Cerebellar nuclear complex (tissue), 1 donor: ENCODE results near the gene EBI3.
A peak's percentile ranks its signal among the peaks of the same experiment; 100 is the strongest.
"Not testable (repeated sequence)": the region's sequence is repeated elsewhere in the genome, so short reads cannot be mapped to it uniquely, and the experiment has no call there.

Source experiments
- DNase-seq, 2 experiments: peaks; one replicate each; lab custom pipeline; 2025; lab: John Stamatoyannopoulos, UW

The EBI3 gene

DNA sequence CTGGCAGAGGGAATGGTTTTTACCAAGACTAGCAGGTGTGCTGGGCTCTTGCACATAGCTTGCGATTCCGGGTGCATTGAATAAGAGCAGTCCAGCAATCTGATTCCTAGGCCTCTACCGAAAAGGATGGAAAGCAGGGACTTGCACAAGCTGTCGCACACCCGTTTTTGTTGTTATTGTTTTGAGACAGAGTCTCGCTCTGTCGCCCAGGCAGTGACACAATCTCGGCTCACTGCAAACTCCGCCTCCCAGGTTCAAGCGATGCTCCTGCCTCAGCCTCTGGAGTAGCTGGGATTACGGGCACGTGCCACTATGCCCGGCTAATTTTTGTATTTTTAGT is 5.5 kb downstream of the EBI3 start:
- DNase-seq: no peak

DNA sequence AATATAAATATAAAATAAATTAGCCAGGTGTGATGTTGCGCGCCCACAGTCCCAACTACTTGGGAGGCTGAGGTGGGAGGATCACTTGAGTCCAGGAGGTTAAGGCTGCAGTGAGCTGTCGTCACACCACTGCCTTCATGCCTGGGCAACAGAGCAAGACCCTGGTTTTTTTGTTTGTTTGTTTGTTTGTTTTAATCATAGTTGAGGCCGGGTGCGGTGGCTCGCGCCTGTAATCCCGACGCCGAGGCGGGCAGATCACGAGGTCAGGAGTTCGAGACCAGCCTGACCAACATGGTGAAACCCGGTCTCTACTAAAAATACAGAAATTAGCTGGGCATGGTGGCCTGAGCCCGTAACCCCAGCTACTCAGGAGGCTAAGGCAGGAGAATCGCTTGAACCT is 8.2 kb downstream of the EBI3 start:
- DNase-seq: not testable (repeated sequence)

DNA sequence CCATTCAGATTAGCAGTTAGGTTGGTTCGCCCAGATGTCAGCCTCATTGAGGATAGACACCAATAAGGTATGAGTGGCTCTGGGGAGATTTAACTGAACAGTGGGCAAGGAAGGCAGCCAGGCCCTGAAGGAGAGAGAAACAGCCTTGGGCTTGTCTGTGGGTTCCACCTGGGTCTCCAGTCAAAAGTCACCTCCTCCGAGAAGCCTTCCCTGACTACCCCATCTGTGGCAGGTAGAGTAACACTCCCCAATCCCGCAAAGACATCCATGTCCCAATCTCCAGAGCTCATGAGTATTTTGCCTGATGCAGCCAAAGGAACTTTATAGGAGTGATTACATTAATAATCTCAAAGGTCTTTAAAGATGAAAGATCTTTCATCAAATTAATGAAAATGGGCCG is 9.5 kb downstream of the EBI3 start:
- no peak for DNase-seq

DNA sequence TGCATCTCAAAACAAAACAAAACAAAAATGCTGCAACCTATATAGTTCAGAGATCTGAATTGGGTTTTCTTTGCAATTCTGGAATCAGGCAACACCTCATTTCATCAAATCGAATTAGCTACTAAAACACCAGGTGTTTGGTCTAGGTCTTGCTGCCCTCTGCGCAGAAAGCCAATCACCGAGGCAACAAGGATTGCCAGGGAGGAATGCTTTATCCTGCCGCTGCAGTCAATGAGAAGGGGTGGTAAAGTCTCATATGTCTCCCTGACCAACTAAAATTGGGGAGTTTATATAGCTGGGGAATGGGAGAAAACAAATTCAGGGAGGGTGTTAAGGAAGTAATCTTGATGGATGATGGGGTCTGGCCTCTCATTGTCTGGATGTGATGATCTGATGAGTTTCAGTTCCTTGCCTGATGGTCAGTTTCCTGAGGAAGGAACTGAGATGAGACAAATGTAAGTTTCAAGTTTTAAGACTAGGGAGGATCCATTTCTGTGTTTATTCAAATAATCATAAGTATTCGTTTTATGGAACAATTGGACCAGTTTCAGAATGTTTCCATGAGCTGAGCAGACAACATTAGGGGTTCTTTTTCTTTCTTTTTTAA is 12.6 kb downstream of the EBI3 start:
- DNase-seq: no peak

DNA sequence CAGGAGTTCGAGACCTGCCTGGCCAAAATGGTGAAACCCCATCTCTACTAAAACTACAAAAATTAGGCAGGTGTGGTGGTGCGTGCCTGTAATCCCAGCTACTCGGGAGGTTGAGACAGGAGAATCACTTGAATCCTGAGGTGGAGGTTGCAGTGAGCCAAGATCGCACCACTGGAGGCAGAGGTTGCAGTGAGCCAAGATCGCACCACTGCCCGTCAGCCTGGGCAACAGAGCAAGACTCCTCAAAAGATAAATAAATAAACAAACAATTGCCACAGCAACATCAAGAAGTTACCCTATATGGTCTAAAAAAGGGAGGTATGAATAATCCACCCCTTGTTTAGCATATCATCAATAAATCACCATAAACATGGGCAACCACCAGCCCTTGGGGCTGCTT is 16.6 kb downstream of the EBI3 start:
- DNase-seq: not testable (repeated sequence)

DNA sequence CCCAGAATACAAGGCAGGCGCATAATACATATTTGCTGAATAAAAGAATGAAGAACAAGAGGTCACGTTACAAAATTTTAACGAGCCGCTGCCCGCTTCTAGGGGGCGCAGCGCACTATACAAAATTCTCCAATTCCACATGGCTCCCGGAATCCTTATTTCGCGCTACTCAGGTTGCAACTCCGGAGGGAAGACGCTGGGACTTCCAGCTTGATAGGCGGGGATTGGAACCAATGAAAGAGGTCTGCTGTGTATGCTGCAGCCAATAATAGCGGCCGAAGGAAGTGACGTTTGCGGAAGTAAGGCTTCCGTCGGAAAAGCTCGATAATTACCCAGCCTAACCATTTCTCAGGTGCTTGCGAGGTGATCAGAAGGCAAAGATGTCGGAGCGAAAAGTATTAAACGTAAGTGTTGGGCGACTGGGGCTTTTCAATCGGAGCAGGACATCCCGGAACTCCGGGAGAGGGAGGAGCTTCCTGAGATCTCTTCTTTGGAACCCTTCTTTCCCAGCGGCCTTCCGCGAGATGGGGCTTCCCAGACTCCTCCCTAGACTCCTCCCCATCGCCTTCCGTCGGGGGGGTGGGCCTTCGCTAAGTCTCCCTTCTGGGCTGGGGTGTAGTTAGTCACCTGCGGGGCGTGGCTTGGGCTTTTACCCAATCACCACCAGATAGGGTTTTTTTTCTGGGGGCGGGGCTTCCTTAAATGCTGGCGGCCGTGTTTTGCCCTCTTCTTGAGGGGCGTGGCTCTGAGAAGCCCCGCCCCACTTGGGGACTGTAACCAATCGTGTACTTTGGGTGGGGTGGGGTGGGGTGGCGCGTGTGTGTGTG is 17.7 kb downstream of the EBI3 start, which contains the start of gene YJU2:
Gene YJU2 (plus strand): TSS at position 314 of the 827 bp plus-strand sequence. CDS start 67 bp downstream, at position 381.
- DNase-seq: peak; percentile 82 to 98

DNA sequence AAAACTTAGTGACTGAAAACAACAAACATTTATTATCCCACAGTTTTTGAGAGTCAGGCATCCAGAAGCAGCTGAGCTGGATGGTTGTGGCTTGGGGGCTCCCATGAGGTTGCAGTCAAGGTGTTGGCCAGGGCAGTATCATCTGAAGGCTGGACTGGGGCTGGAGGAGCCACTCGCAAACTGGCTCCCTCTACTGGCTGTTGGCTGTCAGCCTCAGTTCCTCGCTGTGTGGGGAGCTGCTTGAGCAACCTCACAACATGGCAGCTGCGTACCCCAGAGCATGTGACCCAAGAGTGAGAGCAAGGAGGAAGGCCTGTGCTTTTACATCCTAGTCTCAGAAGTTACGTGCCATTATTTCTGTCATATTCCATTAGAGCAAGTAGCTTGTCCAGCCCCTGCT is 27.2 kb downstream of the EBI3 start:
- no peak for DNase-seq

DNA sequence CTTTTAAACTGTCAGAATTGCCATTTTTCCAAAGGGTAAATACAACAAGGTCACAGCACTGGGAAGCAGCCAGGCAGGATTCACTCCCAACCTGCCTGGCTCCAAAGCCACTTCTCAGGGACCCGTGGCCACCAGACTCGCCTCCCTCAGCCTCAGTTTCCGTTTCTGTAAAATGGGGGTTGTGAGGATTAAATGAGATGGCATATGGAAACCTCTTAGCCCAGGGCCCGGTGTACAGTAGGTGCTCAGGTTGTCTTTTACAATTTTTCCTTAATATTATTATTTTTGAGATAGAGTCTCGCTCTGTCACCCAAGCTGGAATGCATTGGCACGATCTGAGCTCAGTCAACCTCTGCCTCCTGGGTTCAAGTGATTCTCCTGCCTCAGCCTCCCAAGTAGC is 27.7 kb downstream of the EBI3 start:
- DNase-seq: no peak

DNA sequence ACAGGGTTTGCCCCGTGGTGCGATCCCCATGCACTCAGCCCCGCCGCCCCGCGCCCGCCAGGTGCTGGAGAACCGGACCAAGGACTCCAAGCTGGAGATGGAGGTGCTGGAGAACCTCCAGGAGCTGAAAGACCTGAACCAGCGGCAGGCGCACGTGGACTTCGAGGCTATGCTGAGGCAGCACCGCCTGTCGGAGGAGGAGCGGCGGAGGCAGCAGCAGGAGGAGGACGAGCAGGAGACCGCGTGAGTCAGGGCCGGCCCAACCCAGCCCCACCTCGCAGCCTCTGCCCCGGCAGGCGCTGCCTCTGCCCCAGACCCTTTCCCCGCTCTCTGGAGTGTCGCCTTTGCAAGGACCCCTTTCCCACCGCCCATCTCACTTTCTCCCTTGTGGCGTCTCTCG is 28.9 kb downstream of the EBI3 start:
- no peak for DNase-seq

DNA sequence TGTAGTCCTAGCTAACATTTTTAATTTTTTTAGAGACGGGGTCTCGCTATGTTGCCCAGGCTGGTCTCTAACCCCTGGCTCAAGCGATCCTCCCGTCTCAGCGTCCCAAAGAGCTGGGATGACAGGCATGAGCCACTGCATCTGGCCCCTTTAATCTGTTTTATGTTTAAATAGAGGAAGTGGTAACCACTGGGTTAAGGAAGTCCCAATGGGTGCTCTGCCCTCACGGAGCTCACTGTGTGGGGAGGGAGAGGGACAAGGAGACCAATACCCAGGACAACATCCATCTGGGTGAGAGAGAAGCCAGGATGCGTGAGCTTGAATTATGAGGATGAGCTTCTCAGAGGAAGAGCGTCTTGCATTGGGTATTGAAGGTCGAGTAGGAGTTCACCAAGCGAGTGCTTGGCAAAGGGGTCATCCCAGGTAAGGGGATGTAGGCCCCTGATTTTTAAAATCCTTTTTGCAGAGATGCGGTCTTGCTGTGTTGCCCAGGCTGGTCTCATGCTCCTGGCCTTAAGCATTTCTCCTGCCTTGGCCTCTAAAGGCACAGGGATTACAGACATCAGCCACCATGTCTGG is 31.4 kb downstream of the EBI3 start:
- no peak for DNase-seq

DNA sequence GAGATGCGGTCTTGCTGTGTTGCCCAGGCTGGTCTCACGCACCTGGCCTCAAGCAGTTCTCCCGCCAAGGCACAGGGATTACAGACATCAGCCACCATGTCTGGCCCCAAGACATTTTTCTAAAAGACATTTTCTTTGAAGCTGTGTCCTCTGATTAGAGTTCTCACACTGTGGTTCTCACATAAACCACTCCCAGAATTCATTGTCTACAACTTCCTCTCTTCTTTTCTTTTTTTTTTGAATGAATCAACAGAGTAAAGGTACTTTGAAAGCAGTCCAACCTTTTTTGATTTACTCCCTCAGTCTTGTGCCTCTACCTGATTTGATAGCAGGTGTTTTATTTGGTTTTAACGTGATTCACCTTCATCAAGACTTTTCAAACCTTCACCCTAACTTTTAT is 35.5 kb downstream of the EBI3 start:
- DNase-seq: no peak

DNA sequence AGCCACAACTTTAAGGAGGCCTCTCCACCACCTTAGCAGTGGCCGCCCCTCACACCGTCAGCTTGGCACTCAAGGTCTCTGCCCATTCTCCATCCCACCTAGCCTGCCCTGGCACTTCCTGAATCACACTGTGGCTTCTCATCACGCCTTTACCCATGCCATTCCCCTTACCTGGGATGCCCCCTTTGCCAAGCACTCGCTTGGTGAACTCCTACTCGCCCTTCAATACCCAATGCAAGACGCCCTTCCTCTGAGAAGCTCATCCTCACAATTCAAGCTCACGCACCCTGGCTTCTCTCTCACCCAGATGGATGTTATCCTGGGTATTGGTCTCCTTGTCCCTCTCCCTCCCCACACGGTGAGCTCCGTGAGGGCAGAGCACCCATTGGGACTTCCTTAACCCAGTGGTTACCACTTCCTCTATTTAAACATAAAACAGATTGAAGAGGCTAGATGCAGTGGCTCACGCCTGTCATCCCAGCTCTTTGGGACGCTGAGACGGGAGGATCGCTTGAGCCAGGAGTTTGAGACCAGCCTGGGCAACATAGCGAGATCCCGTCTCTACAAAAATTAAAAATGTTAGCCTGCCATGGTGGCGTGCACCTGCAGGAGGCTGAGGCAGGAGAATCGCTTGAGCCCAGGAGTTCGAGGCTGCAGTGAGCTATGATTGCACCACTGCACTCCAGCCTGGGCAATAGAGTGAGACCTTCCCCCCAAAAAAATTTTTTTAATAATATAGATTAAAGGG is 37.1 kb downstream of the EBI3 start:
- no peak for DNase-seq

DNA sequence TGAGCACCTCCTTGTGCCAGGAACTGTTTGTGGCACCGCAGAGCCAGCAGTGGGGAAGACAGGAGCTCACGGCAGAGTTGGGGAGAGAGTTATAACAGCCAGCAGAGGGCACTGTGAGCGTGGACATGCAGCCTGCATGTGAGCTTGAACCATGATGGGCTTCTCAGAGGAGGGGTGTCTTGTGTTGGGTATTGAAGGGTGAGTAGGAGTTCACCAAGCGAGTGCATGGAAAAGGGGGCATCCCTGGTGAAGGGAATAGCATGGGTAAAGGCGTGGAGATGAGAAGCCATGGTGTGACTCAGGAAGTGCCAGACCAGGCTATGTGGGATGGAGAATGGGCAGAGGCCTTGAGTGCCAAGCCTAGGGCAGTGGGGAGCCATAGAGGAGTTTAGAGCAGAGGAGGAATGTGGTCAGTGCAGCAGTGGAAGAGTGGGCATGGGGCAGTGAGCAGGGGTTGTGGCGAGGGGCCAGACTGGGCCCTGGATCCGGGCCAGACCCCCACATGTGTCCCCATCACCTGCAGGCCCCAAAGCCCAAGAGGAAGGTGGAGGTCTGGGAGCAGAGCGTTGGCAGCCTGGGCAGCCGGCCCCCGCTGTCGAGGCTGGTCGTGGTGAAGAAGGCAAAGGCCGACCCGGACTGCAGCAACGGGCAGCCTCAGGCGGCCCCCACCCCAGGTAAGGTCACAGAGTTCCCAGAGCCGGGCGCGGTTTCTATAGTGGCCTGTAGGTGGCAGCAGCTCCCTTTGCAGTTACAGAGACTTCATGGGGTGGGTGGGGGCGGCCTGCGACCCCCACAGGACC is 38.0 kb downstream of the EBI3 start:
- no peak for DNase-seq

DNA sequence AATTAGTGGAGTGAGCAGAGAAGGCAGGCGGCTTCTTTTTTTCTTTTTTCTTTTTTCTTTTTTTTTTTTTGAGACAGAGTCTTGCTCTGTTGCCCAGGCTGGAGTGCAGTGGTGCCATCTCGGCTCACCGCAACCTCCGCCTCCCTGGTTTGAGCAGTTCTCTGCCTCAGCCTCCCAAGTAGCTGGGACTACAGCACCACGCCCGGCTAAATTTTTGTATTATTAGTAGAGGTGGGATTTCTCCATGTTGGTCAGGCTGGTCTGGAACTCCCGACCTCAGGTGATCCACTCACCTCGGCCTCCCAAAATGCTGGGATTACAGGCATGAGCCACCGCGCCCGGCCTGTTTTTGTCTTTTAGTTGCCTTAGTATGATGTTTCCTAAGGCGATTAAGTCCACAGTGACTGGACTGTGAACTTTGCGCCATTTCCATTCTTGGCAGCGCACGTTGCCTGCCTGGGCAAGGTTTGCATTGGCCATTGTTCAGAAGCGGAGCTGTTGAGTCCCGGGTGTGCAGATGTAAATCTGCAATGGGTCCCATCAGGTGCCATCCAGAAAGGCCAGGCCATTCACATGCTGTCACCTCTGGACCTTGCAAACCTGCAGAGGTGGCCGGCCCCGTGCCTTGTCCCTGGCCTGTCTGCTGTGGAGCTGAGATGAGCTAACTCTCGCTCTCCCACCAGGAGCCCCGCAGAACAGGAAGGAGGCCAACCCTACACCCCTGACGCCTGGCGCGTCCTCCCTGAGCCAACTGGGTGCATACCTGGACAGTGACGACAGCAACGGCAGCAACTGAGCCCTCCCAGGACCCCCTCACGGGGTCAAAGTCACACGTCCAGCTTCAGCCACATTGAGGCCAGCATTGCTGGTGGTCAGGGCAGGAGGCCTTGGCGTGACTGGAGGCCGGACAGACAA is 38.8 kb downstream of the EBI3 start:
- no peak for DNase-seq

DNA sequence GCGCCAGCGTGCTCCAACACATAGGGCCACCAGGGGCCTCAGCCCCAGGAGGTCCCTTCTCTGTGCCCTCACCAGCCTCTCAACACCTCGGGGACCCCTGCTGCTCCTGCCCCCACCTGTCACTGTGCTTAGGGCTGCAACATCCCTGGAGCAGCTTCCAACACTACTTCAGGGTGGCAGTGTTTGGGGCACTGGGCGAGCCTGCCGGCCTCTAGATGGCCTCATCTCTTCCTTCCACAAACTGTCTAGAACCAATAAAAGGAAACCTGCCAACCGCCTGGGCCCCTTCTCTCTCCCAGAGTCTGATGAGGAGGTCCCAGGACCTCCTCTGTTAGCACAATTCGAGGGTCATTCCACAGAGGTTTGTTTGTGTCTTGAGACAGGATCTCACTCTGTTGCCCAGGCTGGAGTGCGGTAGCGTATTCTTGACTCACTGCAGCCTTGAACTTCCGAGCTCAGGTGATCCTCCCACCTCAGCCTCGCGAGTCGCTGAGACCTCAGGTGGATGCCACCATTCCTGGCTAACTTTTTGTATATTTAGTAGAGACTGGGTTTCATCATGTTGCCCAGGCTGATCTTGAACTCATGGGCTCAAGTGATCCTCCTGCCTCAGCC is 39.6 kb downstream of the EBI3 start:
- no peak for DNase-seq

DNA sequence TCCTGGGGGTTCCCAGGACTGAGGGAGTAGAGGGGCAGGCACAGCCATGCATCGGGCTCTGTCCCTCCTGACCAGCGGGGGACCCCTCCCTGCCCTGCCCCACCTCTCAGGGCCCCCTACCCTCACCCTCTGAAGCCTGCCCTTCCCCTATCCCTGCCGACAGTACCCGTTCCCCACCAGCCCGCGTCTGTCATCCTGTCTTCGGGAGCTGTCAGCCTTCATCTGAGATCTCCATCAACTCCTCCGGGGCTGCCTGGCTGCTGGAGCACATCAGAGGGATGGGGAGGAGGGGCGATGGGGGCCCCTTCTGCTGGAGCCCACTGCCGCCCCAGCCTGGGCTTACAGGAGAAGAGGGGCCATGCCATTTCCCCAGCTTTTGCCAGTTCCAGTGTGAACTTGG is 43.6 kb downstream of the EBI3 start:
- DNase-seq: no peak

DNA sequence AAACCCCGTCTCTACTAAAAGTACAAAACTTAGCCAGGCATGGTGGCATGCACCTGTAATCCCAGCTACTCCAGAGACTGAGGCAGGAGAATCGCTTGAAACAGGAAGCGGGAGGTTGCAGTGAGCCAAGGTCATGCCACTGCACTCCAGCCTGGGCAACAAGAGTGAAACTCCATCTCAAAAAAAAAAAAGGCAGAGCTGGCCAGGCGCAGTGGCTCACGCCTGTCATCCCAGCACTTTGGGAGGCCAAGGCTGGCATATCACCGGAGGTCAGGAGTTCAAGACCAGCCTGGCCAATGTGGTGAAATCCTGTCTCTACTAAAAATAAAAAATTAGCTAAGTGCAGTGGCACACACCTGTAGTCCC is 45.0 kb downstream of the EBI3 start:
- DNase-seq: not testable (repeated sequence)

DNA sequence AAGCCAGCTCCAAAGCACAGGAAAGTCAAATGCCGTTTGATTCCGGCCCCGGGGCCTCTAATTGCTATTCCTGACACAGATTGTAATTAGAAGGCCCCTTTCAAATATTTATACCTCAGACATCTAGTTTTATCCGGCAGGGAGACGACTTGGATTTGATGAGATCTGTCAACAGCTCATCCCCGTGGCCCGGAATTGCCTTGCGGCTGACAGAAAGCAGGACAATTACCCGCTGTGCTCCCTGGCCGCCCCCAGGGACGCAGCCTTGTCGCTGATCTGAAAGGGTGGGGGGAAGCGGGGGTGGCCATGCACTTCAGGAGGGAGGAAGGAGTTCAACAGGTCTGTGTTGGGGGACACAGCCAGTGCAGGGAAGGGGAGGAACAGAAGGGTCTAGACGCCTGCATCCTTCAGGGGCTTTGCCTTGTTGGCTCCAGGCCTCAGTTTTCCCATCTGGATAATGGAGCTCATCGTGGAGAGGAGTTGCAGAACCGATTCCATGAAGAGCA is 47.9 kb downstream of the EBI3 start:
- DNase-seq: no peak

DNA sequence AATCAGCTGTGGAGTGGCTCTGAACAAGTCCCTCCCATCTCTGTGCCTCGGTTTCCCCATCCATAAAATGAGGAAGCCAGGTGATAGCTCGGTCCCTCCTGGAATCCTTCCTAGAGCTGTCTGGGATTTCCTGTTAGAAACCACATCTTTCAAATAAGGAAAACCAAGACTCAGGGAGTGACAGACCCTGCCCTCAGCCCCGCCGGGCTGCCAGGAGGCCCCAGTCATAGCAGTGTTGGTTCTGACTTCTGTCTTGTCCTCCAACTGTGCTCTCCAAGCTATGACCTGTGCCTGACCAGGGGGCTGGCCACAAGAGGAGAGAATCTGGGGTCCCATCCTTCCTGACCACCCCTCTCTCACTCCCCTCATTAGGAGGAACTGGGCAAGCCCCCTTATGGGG is 48.7 kb downstream of the EBI3 start:
- no peak for DNase-seq
